Measurements from ENCODE around the gene CMTM3. TPM values are rescaled to one million over a fixed set of nuclear protein-coding genes. Genes with fewer than 3 reads are reported as not detected.
A peak's percentile ranks its signal among the peaks of the same experiment; 100 is the strongest.

Gene CMTM3
- total RNA-seq, 1 donor from 2014 or later, result 18.3 TPM

DNA sequence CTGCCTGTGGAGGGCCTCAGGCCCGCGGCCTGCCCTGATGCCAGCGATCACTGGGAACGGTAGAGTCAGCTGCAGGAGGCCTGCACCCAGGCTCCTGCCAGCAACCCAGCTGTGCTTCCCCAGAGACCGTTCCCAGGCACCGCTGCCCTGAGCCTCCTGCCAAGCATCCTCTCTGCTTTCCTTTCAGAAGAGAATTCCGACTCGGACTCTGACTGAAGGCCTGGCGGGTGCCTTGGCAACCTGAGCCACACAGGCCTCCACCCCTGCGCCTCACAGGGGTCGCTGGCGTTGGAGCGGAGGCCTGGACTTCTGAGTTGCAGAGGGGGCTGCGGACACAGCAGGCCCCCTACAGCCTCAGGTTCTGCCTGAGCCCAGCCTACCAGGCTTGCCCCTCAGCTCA lies 7.9 kb downstream of the CMTM3 start:
- Mint-ChIP-seq H3K27me3 (ENCODE audit: insufficient read depth, low read depth) (peaks cover 6% of the 10 kb centered on the region), H3K27ac (no peak overlapping the region), H3K4me1 (peaks cover 20% of the 10 kb centered on the region), H3K4me3 (no peak overlapping the region), H3K9me3 (no peaks in the 10 kb centered on the region), H3K36me3 (peaks cover 40% of the 10 kb centered on the region)
- no peak overlapping the region for H3K27ac ChIP-seq
- H3K9me3 ChIP-seq (ENCODE audit: low read depth), result no peaks in the 10 kb centered on the region
- H3K9ac ChIP-seq, result no peak overlapping the region
- no peak for DNase-seq (ENCODE audit: low spot score)
- H3K36me3 ChIP-seq, result peaks cover 10% of the 10 kb centered on the region
- no peaks in the 10 kb centered on the region for H3K27me3 ChIP-seq
- peaks cover 12% of the 10 kb centered on the region for H3K4me1 ChIP-seq
- H4K20me1 ChIP-seq (ENCODE audit: low read depth), result peaks cover 35% of the 10 kb centered on the region
- no peak overlapping the region for H2AFZ ChIP-seq (replicated peaks)
- TF ChIP-seq EZH2phosphoT487 (IDR thresholded peaks at IDR 0.05) (no peak), EZH2 (IDR thresholded peaks at IDR 0.05) (no peak)
- TF ChIP-seq, protein P1, sequence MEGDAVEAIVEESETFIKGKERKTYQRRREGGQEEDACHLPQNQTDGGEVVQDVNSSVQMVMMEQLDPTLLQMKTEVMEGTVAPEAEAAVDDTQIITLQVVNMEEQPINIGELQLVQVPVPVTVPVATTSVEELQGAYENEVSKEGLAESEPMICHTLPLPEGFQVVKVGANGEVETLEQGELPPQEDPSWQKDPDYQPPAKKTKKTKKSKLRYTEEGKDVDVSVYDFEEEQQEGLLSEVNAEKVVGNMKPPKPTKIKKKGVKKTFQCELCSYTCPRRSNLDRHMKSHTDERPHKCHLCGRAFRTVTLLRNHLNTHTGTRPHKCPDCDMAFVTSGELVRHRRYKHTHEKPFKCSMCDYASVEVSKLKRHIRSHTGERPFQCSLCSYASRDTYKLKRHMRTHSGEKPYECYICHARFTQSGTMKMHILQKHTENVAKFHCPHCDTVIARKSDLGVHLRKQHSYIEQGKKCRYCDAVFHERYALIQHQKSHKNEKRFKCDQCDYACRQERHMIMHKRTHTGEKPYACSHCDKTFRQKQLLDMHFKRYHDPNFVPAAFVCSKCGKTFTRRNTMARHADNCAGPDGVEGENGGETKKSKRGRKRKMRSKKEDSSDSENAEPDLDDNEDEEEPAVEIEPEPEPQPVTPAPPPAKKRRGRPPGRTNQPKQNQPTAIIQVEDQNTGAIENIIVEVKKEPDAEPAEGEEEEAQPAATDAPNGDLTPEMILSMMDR (IDR thresholded peaks at IDR 0.05), result no peak
- peaks cover 16% of the 10 kb centered on the region for H3K79me2 ChIP-seq (ENCODE audit: low read depth)
- no peak overlapping the region for H3K4me2 ChIP-seq
- no peak overlapping the region for H3K4me3 ChIP-seq
- H3F3A ChIP-seq (ENCODE audit: low read depth), result peaks cover 31% of the 10 kb centered on the region

DNA sequence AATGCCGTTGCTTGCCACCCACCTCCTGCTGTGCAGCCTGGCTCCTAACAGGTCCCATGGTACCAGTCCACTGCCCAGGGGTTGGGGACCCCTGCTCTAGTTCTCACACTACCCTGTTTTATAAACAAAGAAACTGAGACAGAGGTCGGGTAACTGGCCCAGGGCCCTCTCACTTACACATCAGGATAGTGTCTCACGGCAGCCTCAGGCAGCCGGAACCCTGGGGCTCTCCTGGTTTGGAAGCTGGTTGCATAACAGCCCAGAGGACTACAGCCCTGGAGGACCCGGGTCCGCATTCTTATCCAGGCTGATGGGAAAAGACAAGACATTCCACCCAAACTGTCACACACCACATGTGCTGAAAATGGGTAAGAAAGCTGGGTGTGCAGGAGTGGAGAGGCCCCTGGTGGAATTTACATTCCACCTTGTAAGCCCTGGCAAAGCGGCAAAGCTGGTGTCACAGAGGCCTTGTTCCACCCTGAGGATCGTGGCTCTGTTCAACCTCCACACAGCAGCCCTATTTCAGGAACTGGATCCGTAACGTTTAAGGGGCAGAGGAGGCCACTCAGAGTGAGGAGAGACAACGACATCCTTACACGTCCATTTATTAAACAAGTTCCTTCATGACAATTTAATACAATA lies 9.8 kb downstream of the CMTM3 start:
- Histone ChIP-seq H3K79me2 (ENCODE audit: low read depth) (peaks cover 6% of the 10 kb centered on the region), H3K4me2 (no peak overlapping the region), H3K36me3 (peaks cover 10% of the 10 kb centered on the region), H2AFZ (replicated peaks) (no peak overlapping the region), H4K20me1 (ENCODE audit: low read depth) (peaks cover 16% of the 10 kb centered on the region), H3K4me1 (peaks cover 12% of the 10 kb centered on the region), H3K27me3 (no peaks in the 10 kb centered on the region), H3K4me3 (no peak overlapping the region), H3K9ac (no peak overlapping the region), H3K27ac (peak overlapping the region; percentile 58), H3F3A (ENCODE audit: low read depth) (peaks cover 24% of the 10 kb centered on the region), H3K9me3 (ENCODE audit: low read depth) (no peaks in the 10 kb centered on the region)
- no peak for DNase-seq (ENCODE audit: low spot score)
- H3K9me3 Mint-ChIP-seq, result no peaks in the 10 kb centered on the region
- TF ChIP-seq EZH2 (IDR thresholded peaks at IDR 0.05) (no peak), EZH2phosphoT487 (IDR thresholded peaks at IDR 0.05) (no peak)
- TF ChIP-seq, protein P1 (IDR thresholded peaks at IDR 0.05), result no peak
- peaks cover 6% of the 10 kb centered on the region for H3K27me3 Mint-ChIP-seq (ENCODE audit: insufficient read depth, low read depth)
- peaks cover 40% of the 10 kb centered on the region for H3K36me3 Mint-ChIP-seq
- peaks cover 15% of the 10 kb centered on the region for H3K4me1 Mint-ChIP-seq
- no peak overlapping the region for H3K27ac Mint-ChIP-seq
- no peak overlapping the region for H3K4me3 Mint-ChIP-seq

DNA sequence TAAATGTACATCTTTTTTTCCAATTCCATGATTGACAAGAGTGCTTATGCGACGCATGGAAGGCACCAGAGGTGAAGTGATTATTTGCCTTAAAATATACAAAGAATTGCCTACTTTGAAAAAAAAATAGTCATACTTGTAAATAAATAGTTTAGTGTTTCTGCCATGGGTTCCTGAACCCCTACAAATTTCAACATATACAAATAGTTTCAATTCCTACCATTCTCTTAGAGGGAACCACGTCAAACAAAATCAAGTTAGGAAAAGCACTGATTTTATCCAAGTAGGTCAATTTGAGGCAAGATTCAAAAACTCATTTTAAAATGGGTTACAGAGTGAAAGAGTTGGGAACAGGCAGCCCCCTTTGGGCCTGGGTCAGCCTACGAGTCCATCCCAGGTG lies 11.7 kb downstream of the CMTM3 start:
- DNase-seq (ENCODE audit: low spot score), result no peak
- Mint-ChIP-seq H3K4me3 (no peak overlapping the region), H3K4me1 (peaks cover 27% of the 10 kb centered on the region), H3K27ac (no peak overlapping the region), H3K27me3 (ENCODE audit: insufficient read depth, low read depth) (peaks cover 3% of the 10 kb centered on the region), H3K36me3 (peaks cover 33% of the 10 kb centered on the region), H3K9me3 (no peaks in the 10 kb centered on the region)
- peaks cover 24% of the 10 kb centered on the region for H3F3A ChIP-seq (ENCODE audit: low read depth)
- H3K36me3 ChIP-seq, result peaks cover 10% of the 10 kb centered on the region
- peaks cover 5% of the 10 kb centered on the region for H4K20me1 ChIP-seq (ENCODE audit: low read depth)
- no peaks in the 10 kb centered on the region for H3K79me2 ChIP-seq (ENCODE audit: low read depth)
- H3K4me3 ChIP-seq, result no peak overlapping the region
- no peak overlapping the region for H2AFZ ChIP-seq (replicated peaks)
- no peaks in the 10 kb centered on the region for H3K27me3 ChIP-seq
- H3K27ac ChIP-seq, result no peak overlapping the region
- no peak overlapping the region for H3K9ac ChIP-seq
- H3K4me2 ChIP-seq, result no peak overlapping the region
- no peaks in the 10 kb centered on the region for H3K9me3 ChIP-seq (ENCODE audit: low read depth)
- TF ChIP-seq EZH2phosphoT487 (IDR thresholded peaks at IDR 0.05) (no peak), EZH2 (IDR thresholded peaks at IDR 0.05) (no peak)
- TF ChIP-seq, protein P1 (IDR thresholded peaks at IDR 0.05), result no peak
- H3K4me1 ChIP-seq, result peaks cover 12% of the 10 kb centered on the region
